Activated CD8-positive, alpha-beta memory T cell treated with anti-CD3 and anti-CD28 coated beads for 1 hour (primary cell): ENCODE measurements around the gene SLC8A2.
"Not testable (repeated sequence)": the region's sequence is repeated elsewhere in the genome, so short reads cannot be mapped to it uniquely, and the experiment has no call there.

ENCODE experiments used
- DNase-seq, 2 donors: peaks; one replicate each; pipeline ENCODE4 v3.0.0-alpha.2; 2020; ENCODE audit warnings: low read depth in 1 of 2; ENCODE audit errors: extremely low read depth in 1 of 2

SLC8A2 gene

DNA sequence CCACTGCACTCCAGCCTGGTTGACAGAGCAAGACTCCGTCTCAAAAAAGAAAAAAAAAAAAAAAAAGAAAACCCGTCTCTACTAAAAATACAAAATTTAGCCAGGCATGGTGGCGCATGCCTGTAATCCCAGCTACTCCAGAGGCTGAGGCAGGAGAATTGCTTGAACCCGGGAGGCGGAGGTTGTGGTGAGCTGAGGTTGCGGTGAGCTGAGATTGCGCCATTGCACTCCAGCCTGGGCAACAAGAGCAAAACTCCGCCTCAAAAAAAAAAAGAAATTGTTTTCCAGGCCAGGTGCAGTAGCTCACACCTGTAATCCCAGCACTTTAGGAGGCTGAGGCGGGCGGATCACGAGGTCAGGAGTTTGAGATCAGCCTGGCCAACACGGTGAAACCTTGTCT, 85.1 kb downstream of the SLC8A2 start:
- not testable (repeated sequence) for DNase-seq

DNA sequence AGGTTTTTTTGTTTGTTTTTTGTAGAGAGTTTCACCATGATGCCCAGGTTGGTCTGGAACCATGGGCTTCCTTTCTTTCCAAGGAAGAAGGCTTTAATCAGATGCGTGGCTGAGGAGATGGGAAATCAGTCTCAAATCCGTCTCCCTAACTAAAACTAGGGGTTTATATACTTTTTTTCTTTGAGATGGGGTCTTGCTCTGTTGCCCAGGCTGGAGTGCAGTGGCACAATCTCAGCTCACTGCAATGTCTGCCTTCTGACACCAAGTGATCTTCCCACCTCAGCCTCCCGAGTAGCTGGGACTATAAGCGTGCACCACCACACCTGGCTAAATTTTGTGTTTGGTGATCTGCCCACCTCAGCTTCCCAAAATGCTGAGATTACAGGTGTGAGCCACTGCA, 87.2 kb downstream of the SLC8A2 start:
- DNase-seq = not testable (repeated sequence)

DNA sequence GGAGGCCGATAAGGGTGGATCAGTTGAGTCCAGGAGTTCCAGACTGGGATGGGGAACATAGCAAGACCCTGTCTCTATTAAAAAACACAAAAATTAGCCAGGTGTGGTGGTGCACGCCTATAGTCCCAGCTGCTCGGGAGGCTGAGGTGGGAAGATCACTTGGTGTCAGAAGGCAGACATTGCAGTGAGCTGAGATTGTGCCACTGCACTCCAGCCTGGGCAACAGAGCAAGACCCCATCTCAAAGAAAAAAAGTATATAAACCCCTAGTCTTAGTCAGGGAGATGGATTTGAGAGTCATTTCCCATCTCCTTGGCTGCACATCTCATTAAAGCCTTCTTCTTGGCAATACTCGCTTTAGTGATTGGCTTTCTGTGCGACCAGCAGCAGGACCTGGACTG, 87.8 kb downstream of the SLC8A2 start:
- not testable (repeated sequence) for DNase-seq

DNA sequence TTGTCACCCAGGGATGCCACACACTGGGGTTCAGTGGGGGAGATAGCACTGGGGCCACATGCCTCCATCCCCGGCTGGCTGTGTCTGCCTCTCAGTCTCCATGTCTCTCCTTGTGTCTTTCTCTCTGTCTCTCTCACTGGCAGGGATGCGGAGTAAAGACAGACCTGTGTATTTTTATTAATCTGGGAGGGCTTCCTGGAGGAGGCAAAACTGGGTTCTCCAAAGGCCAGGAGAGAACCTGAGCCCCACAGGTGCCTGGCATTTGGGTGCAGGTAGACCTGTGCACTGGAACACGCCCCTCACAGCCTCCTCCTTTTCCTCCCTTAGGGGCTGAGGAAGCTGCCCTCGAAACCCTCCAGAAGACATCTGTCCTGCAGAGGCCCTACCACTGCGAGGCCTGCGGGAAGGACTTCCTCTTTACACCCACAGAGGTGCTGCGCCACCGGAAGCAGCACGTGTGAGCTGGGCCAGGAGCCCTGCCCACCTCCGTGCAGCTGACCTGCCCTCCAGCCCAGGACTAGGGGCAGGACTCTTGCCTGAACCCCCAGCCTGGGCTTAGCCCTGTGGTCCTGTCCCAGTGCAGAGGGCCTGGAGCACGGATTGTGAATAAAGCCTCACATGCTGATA, 89.9 kb downstream of the SLC8A2 start:
- DNase-seq = peak in 1 of 2 donors; percentile 3

DNA sequence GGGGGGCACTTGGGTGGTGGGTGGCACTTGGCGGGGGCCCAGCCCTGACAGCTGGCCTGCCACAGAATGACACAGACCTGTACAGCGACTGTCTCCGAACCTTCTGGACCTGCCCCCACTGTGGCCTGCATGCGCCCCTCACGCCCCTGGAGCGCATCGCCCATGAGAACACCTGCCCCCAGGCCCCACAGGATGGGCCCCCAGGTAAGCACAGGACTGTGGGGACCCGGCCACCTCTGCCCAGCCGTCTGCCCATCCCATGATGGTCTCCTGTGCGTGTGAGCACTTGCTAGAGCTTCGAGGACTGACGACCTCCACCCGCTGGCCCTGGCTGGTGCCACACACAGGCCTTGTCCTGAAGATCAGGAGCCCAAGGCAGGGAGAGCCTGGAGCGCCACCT, 90.6 kb downstream of the SLC8A2 start:
- DNase-seq = no peak

DNA sequence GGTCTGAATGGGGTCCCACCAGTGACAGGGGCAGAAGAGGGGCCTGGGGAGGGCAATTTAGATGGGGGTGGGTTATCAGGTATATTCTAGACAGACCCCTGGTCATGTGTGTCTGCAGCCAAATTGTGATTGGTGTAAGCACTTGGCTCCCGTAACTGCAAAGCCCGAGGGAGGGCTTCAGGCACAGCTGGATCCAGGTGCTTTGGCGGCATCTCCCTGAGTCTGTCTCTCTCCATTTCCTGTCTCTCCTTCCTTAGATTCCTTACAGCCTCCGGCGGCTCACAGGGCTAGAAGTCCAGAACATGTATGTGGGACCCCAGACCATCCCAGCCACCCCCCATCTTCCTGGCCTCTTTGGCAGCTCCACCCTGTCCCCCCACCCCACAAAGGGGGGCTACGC, 91.1 kb downstream of the SLC8A2 start:
- no peak for DNase-seq

DNA sequence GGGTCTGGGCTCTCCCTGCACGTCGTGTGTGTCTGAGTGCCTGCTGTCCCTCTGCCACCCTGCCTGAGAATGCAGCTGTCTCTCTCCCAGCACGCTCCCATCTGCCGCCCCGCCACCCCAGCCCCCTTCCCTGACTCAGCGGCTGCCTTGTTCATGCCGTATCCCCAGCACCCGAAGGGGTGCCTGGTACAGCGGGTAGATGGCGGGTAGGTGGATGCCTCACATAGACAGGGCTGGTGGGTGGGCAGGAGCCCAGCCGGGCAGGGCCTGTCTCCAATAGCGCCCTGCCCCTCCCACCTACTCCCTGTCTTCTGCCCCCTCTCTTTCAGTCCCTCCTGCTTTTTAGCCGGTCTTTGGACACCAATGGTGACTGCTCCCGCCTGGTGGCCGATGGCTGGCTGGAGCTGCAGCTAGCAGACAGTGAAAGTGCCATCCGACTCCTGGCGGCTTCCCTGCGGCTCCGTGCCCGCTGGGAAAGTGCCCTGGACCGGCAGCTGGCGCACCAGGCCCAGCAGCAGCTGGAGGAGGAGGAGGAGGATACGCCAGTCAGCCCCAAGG, 92.2 kb downstream of the SLC8A2 start:
- DNase-seq = no peak

DNA sequence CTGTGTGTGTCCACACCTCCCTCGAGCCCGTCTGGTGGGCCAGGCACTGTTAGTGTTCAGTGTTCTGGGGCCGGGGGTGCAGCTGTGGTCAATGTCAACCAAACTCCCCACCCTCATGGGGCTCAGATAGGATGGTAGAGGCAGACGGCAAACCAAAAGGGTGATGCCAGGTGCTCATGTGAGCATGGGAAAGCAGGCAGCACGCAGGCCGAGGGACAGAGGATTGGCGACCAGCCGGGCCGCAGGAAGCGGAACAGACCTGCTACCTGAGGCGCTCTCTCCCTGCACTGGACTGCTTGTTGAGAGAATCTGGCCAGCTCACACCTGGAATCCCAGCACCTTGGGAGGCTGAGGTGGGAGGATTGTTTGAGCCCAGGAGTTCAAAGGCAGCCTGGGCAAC, 93.4 kb downstream of the SLC8A2 start:
- no peak for DNase-seq
